Measurements from ENCODE around the gene SLC22A13. TPM values are rescaled to one million over a fixed set of nuclear protein-coding genes. Genes with fewer than 3 reads are reported as not detected.

SLC22A13 gene
- total and polyA plus RNA-seq, 2 of the 4 experiments (the other 2 are of a cell fraction) = under 0.01 to 0.22 TPM

GRCh38 chr3:38251197-38251596 is 14.4 kb upstream of the SLC22A13 start:
- TF ChIP-seq POLR2A (IDR thresholded peaks at IDR 0.05; ENCODE audit: low read depth, low read length) = no peak
- TF ChIP-seq FOS (IDR thresholded peaks at IDR 0.05; ENCODE audit: low read depth, low read length) = no peak
- Histone ChIP-seq H3K79me1 (ENCODE audit: low read depth in 1 of 2, low read length in 2 of 2) (peaks cover 31 to 34% of the 10 kb centered on the region in 2 experiments), H3K56ac (ENCODE audit: extremely low read depth, insufficient read depth, low read length) (no peak overlapping the region), H3K36me3 (ENCODE audit: control insufficient read depth, insufficient read depth, low read length) (peaks cover 32% of the 10 kb centered on the region), H3K27me3 (ENCODE audit: control insufficient read depth, insufficient read depth, low read length) (no peaks in the 10 kb centered on the region), H3K27ac (ENCODE audit: insufficient read depth, low read length) (no peak overlapping the region), H4K20me1 (ENCODE audit: insufficient read depth, low read length) (peaks cover 5% of the 10 kb centered on the region; the same call in 1 of the 2 replicates), H2AK5ac (ENCODE audit: low read depth, low read length) (no peak overlapping the region), H3K18ac (ENCODE audit: low read depth, low read length) (no peak overlapping the region), H4K8ac (ENCODE audit: low read depth in 2 of 2, low read length in 2 of 2) (no peak overlapping the region), H3K14ac (replicated peaks; ENCODE audit: low read depth, low read length) (no peak overlapping the region), H2AFZ (replicated peaks; ENCODE audit: low read length, poor library complexity) (no peak overlapping the region), H3K23ac (ENCODE audit: low read depth, low read length) (no peak overlapping the region), H3K9me1 (ENCODE audit: insufficient read depth, low read length) (peaks cover 3% of the 10 kb centered on the region; the same call in 1 of the 2 replicates), H4K91ac (ENCODE audit: insufficient read depth, low read depth, low read length) (no peak overlapping the region), H3K4ac (ENCODE audit: low read depth, low read length) (no peak overlapping the region), H3K4me2 (ENCODE audit: low read depth, low read length) (no peak overlapping the region), H3K9me3 (ENCODE audit: control insufficient read depth, insufficient read depth, low read length) (no peaks in the 10 kb centered on the region), H2AK9ac (replicated peaks; ENCODE audit: low read depth, low read length, poor library complexity) (no peak overlapping the region), H2BK5ac (ENCODE audit: low read depth, low read length, poor library complexity, severe bottlenecking) (no peak overlapping the region), H4K5ac (ENCODE audit: low read depth, low read length) (no peak overlapping the region), H2BK15ac (ENCODE audit: low read depth, low read length) (no peak overlapping the region), H3K4me1 (ENCODE audit: control insufficient read depth, insufficient read depth, low read length) (no peaks in the 10 kb centered on the region; the same call in 1 of the 2 replicates), H3K9ac (ENCODE audit: low read depth, low read length) (no peak overlapping the region), H2BK120ac (ENCODE audit: low read depth, low read length) (no peak overlapping the region), H2BK20ac (ENCODE audit: low read depth, low read length) (no peak overlapping the region), H3K4me3 (ENCODE audit: insufficient read depth, low read depth, low read length) (no peak overlapping the region)
- DNase-seq (no peak), ATAC-seq (ENCODE audit: low read depth) (no peak)
- no TSS peak for BruUV-seq (replicated peaks)
- dilution Hi-C loops (cut with HindIII; ENCODE audit: low sequenced_read_pairs, unreplicated experiment) (no loop called here), intact Hi-C loops (cut with micrococcal nuclease) (no loop called here), in situ Hi-C loops (cut with MboI; ENCODE audit: low sequenced_read_pairs) (no loop called here)
- CTCF ChIA-PET = no interaction called here
- no CpG with 5 or more reads among the region's 4 CpGs for WGBS, 2 experiments (ENCODE audit: extremely low coverage in 2 of 2, insufficient read length in 1 of 2)
- POLR2A ChIA-PET (ENCODE audit: unreplicated experiment) = no interaction called here

All from IMR-90 (cell line).